Fibroblast of skin of left quadriceps (primary cell): ENCODE results near the gene TSTD1.

ENCODE experiments used
- DNase-seq, 2 experiments: peaks; one replicate each; pipeline ENCODE4 v3.0.0-alpha.2; 2013; ENCODE audit warnings: low read depth in 2 of 2

Gene TSTD1, protein sequence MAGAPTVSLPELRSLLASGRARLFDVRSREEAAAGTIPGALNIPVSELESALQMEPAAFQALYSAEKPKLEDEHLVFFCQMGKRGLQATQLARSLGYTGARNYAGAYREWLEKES

GRCh38 chr1:161038523-161039153 lies at the start of gene TSTD1:
Gene TSTD1, minus strand, starts transcription at chr1:161038964. Its CDS starts 75 bp downstream, at chr1:161038889.
- no peak for DNase-seq

DNA sequence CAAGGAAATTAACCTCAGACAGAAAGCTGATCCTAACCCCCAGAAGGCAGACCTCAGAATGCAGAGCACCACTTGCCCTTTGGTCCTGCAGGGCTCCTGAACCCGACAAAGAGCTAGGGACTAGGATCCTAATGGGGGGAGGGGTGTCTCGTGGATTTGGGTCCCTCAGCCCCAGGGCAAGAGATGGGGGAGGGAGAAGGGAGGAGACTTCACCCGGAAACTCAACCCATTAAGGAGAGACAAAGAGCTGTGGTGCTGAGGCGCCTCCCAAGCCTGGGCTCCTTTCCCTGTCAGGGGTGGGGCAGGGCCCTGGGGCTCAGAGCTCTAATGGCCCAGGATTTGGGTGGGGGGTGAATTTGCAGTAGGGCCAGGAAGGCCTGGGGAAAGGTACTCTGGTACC lies 47.7 kb upstream of the TSTD1 start:
- DNase-seq = no peak

- DNase-seq = no peak
These were observed 46.4 kb upstream of the TSTD1 start for GRCh38 chr1:161085165-161085564.

DNA sequence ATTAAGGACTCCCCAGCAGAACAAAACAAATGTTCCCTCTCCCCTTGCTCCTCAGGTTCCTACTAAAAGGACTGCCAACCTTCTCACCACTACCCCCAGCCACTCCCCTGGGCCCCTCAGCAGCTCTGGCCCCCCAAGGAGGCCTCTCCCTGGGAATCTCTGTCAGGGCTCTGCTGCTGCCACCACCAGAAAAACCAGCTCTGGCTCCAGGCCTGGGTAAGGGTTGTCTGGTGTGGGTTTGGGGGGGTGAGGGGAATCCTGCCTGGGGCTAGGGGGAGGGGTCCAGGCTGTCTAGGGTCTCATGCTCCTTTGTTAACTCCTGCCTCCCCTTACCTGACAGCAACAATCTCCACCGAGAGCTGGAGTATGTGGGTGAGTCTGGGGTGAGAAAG lies 45.8 kb upstream of the TSTD1 start:
- DNase-seq = no peak

DNA sequence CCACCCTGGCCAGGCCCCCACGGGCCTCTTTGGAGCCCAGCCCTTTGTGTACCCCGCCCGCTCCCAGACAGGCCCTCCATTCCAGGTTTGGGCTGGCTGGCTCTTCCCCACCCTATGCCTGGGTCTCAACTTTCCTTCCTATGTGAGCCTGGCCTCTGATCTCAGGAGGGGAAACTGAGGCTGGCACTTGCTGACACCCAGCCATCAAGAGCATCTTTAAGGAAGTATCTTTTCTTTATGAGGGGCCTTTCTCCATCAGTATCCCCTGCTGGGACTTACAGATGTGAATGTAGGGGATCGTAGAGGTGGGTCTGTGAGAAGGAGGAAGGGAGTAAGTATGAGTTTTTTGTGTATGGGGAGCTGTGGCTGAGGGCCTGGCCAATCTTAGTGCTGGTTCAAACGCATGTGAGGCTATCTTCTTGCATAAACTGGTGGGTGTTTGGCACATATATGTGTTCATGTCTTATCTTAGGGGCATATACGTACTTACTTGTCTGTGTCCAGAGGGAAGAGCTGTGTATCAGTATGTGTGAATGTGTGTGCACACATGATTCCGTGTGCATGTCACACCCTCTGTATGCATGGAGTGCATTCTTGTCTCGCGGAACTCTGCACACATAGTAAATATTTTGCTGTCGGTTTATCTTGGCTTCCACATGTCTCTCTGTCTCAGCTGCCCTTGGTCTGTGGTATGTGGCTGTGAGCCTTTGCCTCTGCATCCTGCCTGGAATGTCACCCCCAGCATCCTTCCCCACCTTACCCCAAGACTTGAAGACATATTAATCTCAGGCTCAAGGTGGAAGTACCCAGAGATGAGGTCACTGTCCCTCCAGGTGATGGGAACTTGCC lies 45.2 kb upstream of the TSTD1 start:
- DNase-seq = no peak

GRCh38 chr1:161082996-161083747 lies 44.4 kb upstream of the TSTD1 start:
- peak in 1 of 2 experiments; percentile 24 for DNase-seq

GRCh38 chr1:161082483-161082882 lies 43.7 kb upstream of the TSTD1 start:
- no peak for DNase-seq

DNA sequence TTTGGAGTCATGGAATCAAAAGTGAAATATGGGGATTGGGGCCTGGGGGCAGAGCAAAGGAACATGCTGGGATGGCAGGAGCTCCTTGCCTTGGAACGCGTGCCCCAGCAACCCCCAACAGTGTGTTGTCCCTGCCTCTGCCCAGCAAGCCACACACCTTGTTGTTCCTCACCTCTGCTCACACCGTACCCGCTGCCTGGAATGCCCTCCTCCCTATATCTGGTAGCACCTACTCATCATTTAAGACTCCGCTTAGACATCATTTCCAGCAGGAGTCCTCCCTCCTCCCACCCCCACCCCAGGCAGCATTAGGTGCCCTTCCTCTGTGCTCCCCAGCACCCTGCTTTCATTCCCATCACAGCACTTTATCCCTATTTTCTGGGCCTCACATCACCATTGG lies 42.8 kb upstream of the TSTD1 start:
- no peak for DNase-seq

GRCh38 chr1:161080441-161081405 lies 42.0 kb upstream of the TSTD1 start:
- no peak for DNase-seq

DNA sequence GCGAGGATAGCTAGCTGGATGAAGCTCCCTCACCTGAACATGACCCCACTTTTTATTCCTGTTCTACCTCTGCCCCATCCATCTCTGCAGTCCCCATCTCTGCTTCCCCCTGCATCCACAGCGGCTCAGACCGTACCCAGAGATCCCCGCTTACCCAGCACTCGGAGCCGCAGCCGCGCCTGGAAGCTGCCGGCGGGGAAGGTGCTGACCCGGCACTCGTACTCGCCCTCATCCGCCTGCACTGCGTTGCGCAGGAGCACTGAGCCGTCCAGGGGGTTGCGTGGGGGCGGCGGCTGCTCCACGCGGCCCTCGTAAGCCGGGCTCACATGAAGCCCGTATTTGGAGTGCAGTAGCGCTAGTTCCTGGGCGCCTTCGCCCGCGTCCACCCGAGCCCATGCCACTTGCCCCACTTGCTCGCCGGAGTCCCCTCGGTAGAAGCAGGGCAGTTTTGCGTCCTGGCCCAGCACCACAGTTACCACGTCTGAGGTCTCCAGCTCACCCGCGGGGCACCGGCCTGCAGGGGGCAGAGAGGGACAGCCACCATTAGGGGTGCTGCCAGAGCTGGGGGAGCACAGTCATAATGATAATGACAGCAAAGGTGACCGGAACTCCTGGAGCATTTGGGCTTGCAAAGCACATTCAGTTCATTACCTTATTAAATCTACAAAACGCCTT lies 40.8 kb upstream of the TSTD1 start:
- DNase-seq = no peak

- DNase-seq = no peak
These were observed 38.7 kb upstream of the TSTD1 start for GRCh38 chr1:161077426-161077825.

GRCh38 chr1:161076410-161076809 lies 37.6 kb upstream of the TSTD1 start:
- DNase-seq = no peak

- DNase-seq = no peak
These were observed 36.1 kb upstream of the TSTD1 start for GRCh38 chr1:161074676-161075368.

DNA sequence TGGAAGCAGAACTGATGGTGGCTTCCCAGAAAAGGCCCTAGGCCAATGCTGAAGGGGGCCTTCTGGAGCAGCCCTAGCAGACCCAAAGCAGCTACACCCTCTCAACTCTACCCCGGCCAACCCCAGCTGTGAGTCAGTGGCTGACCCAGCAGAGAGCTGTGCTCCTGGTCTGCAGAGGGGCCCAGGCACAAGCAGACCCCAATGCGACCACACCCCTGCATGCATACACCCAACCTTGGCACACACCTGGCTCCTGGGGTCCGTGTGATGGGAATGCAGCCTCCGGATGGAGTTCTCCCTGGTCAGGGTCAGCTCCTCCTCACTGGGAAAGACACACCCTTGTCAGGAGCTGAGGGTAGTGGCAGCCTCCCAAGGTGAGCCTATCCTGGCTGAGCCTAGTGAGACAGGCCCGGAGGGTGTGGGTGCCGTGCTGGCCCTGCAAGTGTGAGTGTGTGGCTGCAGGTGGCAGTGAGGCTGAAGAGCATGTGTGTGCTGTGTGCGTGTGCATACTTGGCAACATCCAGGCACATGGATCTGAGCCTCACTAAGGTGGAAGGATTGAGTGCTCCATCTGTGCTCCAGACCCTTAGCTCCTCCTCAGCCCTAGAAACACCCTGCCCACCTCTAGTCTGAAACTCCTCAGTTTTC lies 34.8 kb upstream of the TSTD1 start:
- no peak for DNase-seq

- DNase-seq = no peak
These were observed 34.1 kb upstream of the TSTD1 start for GRCh38 chr1:161072751-161073449.

DNA sequence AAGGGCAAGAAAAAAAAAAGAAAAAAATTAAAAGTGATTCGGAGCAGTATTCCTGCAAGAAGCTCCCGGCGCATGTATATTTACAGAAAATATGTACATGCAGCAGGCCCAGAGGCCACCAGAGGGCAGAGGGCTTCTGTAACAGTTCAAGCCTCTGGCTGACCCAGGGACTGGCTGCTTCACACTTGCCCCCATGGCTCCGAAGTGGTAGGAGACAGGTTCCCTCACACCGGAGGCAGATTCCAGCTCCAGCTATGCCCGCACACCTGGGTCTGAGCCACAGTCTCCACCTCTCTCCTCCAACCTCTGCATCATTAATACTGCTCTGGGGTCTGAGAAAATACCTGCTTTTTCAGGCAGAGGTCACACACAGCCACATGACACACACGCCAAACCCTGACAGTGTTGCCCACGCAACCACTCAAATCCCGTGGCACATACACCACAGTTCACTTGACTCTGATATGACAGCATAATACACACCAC lies 33.2 kb upstream of the TSTD1 start:
- DNase-seq = no peak

- no peak for DNase-seq
These were observed 32.0 kb upstream of the TSTD1 start for GRCh38 chr1:161070761-161071160.

GRCh38 chr1:161069731-161070270 lies 31.0 kb upstream of the TSTD1 start, which contains the start of gene ARHGAP30:
Gene ARHGAP30, minus strand, starts transcription at chr1:161069891. Its CDS starts 267 bp downstream, at chr1:161069624.
- DNase-seq = no peak
